Neural cell (in vitro differentiated cells): Measurements from ENCODE around the gene RFC4. TPM values are rescaled to one million over a fixed set of nuclear protein-coding genes. Genes with fewer than 3 reads are reported as not detected.

Experiments used
- H2AFZ ChIP-seq: fragments of 200-600, 300-800 bp; sonication (generic), shearing (Covaris generic); 2 replicates; pipeline ENCODE4 v1.6.0; 2014; ENCODE audit warnings: low read depth, mild to moderate bottlenecking, antibody characterized with exemption, low read length, moderate library complexity
- H3F3A ChIP-seq: fragments of 200-600 bp; shearing (Covaris generic); 2 replicates; pipeline ENCODE4 v1.6.1; 2016; ENCODE audit warnings: mild to moderate bottlenecking, moderate library complexity, mixed read lengths, antibody characterized with exemption, low read length; ENCODE audit not compliant: insufficient read depth, poor library complexity, severe bottlenecking
- H3K27ac ChIP-seq: fragments of 200-600, 300-800 bp; sonication (generic), shearing (Covaris generic); 2 replicates; pipeline ENCODE4 v1.5.1; 2014; ENCODE audit warnings: mild to moderate bottlenecking, low read length, moderate library complexity
- H3K27me3 ChIP-seq: fragments of 300-800, 200-600 bp; sonication (generic), shearing (Covaris generic); 2 replicates; pipeline ENCODE4 v1.6.0; 2014; ENCODE audit warnings: mild to moderate bottlenecking, low read depth, low read length, moderate library complexity; ENCODE audit not compliant: insufficient read depth
- H3K36me3 ChIP-seq: fragments of 300-800, 200-600 bp; sonication (generic), shearing (Covaris generic); 2 replicates; pipeline ENCODE4 v1.5.1; 2014; ENCODE audit warnings: mild to moderate bottlenecking, antibody characterized with exemption, low read length, moderate library complexity; ENCODE audit not compliant: insufficient read depth
- H3K4me2 ChIP-seq: fragments of 300-800, 200-600 bp; sonication (generic), shearing (Covaris generic); 2 replicates; pipeline ENCODE4 v1.6.0; 2014; ENCODE audit warnings: mild to moderate bottlenecking, low read length
- H3K4me3 ChIP-seq: fragments of 300-800, 200-600 bp; sonication (generic), shearing (Covaris generic); 2 replicates; pipeline ENCODE4 v1.5.1; 2014; ENCODE audit warnings: mild to moderate bottlenecking, low read length, moderate library complexity
- H3K79me2 ChIP-seq: fragments of 200-600 bp; shearing (Covaris generic); replicated peaks from 2 replicates; pipeline ENCODE4 v1.6.0; 2014; ENCODE audit warnings: mild to moderate bottlenecking, low read length, moderate library complexity; ENCODE audit not compliant: insufficient read depth
- H3K9ac ChIP-seq: fragments of 300-800, 200-600 bp; sonication (generic), shearing (Covaris generic); 2 replicates; pipeline ENCODE4 v1.6.1; 2016; ENCODE audit warnings: mild to moderate bottlenecking, low read length, mixed read lengths
- H3K9me2 ChIP-seq: fragments of 200-600 bp; shearing (Covaris generic); 2 replicates; pipeline ENCODE4 v1.6.1; 2016; ENCODE audit warnings: mild to moderate bottlenecking, low read length, mixed read lengths; ENCODE audit not compliant: insufficient read depth
- H3K9me3 ChIP-seq: fragments of 200-600, 300-800 bp; sonication (generic), shearing (Covaris generic); 2 replicates; pipeline ENCODE4 v1.6.1; 2016; ENCODE audit warnings: mild to moderate bottlenecking, mixed run types, low read length, moderate library complexity, mixed read lengths
- H4K20me1 ChIP-seq: fragments of 200-600 bp; shearing (Covaris generic); 2 replicates; pipeline ENCODE4 v1.6.1; 2016; ENCODE audit warnings: mild to moderate bottlenecking, mixed run types; ENCODE audit not compliant: insufficient read depth
- CTCF ChIP-seq: fragments of 450-650 bp; IDR thresholded peaks from 2 replicates; pipeline ENCODE4 v1.5.1; 2014; ENCODE audit warnings: antibody characterized with exemption, mild to moderate bottlenecking, moderate library complexity; ENCODE audit not compliant: poor library complexity, severe bottlenecking
- EP300 ChIP-seq: fragments of 450-650 bp; conservative IDR thresholded peaks from 2 replicates; pipeline ENCODE4 v1.6.1; 2014; ENCODE audit warnings: antibody characterized with exemption, mild to moderate bottlenecking, moderate library complexity; ENCODE audit not compliant: poor library complexity, severe bottlenecking
- EZH2 ChIP-seq: fragments of 200-600, 300-800 bp; shearing (Covaris generic), sonication (generic); IDR thresholded peaks from 2 replicates; pipeline ENCODE4 v1.6.1; 2014; ENCODE audit warnings: antibody characterized with exemption, low read length, borderline replicate concordance, mild to moderate bottlenecking; ENCODE audit not compliant: insufficient read depth, poor library complexity, severe bottlenecking
- MXI1 ChIP-seq: fragments of 450-650 bp; conservative IDR thresholded peaks from 2 replicates; pipeline ENCODE4 v1.6.1; 2014; ENCODE audit warnings: antibody characterized with exemption, mild to moderate bottlenecking; ENCODE audit not compliant: poor library complexity, severe bottlenecking
- POLR2AphosphoS5 ChIP-seq: IDR thresholded peaks from 2 replicates; pipeline ENCODE4 v1.6.1; 2012
- RAD21 ChIP-seq: fragments of 450-650 bp; conservative IDR thresholded peaks from 2 replicates; pipeline ENCODE4 v1.6.1; 2014; ENCODE audit warnings: antibody characterized with exemption, mild to moderate bottlenecking, moderate library complexity
- REST ChIP-seq: IDR thresholded peaks from 2 replicates; pipeline ENCODE4 v1.6.1; 2012; ENCODE audit warnings: borderline replicate concordance
- SMC3 ChIP-seq: fragments of 450-650 bp; conservative IDR thresholded peaks from 2 replicates; pipeline ENCODE4 v1.6.1; 2014; ENCODE audit warnings: antibody characterized with exemption, mild to moderate bottlenecking, moderate library complexity; ENCODE audit not compliant: poor library complexity
- TAF1 ChIP-seq: IDR thresholded peaks from 2 replicates; pipeline ENCODE4 v1.6.1; 2012; ENCODE audit warnings: low read depth
- polyA plus RNA-seq: library from polyadenylated mRNA; depleted of rRNA; stranded (reverse); fragments of >200 nt; gene quantifications from 2 replicates; pipeline ENCODE4 v1.2.3, GENCODE V29; 2014

Gene RFC4
- polyA plus RNA-seq, 1 donor from 2014 or later, result 85.2 TPM

DNA sequence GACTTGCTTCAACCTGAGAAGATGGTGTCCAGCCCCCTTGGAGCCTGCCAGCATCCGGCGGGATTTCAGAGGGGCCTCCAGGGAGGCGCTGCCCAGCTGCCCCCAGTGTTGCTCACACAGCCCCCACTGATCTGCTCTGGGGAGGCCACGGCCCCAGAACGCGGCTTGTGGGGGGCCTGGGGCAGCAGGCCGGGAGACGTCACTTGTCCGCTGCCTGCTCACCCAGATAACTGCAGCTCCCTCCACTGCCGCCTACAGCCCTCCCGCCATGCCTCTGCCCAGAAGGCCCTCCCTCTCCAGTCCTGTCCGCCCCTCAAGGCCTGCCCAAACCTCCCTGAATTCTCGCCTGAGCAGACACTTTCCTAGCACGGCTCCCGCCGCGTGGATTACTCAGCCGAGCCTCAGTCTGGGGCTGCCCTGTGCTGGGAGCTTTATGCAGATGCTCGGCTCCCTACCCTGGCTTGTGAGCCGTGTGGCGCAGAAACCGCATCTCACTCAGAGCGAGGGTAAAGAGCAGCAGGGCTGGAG lies 19.1 kb upstream of the RFC4 start:
- no peak overlapping the region for H2AFZ ChIP-seq
- H3K9ac ChIP-seq, result no peak overlapping the region

More for the DNA sequence above, 19.1 kb upstream of the RFC4 start:
- H3K27ac ChIP-seq, result no peak overlapping the region
- H4K20me1 ChIP-seq, result no peaks in the 10 kb centered on the region
- no peak for TF ChIP-seq TAF1
- TF ChIP-seq EZH2, result no peak
- TF ChIP-seq RAD21, result no peak
- TF ChIP-seq MXI1, result no peak
- no peak for TF ChIP-seq POLR2AphosphoS5
- no peak for TF ChIP-seq CTCF
- no peak for TF ChIP-seq REST
- TF ChIP-seq EP300, result no peak
- TF ChIP-seq SMC3, result no peak
- no peaks in the 10 kb centered on the region for H3K9me2 ChIP-seq
- H3K27me3 ChIP-seq, result peaks cover 47% of the 10 kb centered on the region
- no peaks in the 10 kb centered on the region for H3K9me3 ChIP-seq
- H3F3A ChIP-seq, result no peaks in the 10 kb centered on the region
- no peak overlapping the region for H3K4me2 ChIP-seq
- H3K36me3 ChIP-seq, result no peaks in the 10 kb centered on the region
- no peak overlapping the region for H3K4me3 ChIP-seq
- H3K79me2 ChIP-seq, result no peaks in the 10 kb centered on the region
